Type B pancreatic cell (in vitro differentiated cells): ENCODE results near the gene GZMB. TPM values are rescaled to one million over a fixed set of nuclear protein-coding genes. Genes with fewer than 3 reads are reported as not detected.
"Not testable (repeated sequence)": the region's sequence is repeated elsewhere in the genome, so short reads cannot be mapped to it uniquely, and the experiment has no call there.

Source experiments
- DNase-seq: peaks from one replicate; pipeline ENCODE4 v3.0.0; 2021; ENCODE audit warnings: mixed read lengths; ENCODE audit not compliant: unreplicated experiment; ENCODE audit errors: extremely low spot score
- H3K27ac Mint-ChIP-seq: 2 replicates; pipeline ENCODE4 v1.8.0; 2021; ENCODE audit warnings: mild to moderate bottlenecking, mixed read lengths
- H3K27me3 Mint-ChIP-seq: 2 replicates; pipeline ENCODE4 v1.8.0; 2021; ENCODE audit warnings: mixed read lengths
- H3K36me3 Mint-ChIP-seq: 2 replicates; pipeline ENCODE4 v1.8.0; 2021; ENCODE audit warnings: mixed read lengths
- H3K4me1 Mint-ChIP-seq: one replicate; pipeline ENCODE4 v1.8.0; 2021; ENCODE audit warnings: mixed read lengths; ENCODE audit not compliant: unreplicated experiment
- H3K4me3 Mint-ChIP-seq: 2 replicates; pipeline ENCODE4 v1.8.0; 2021; ENCODE audit warnings: mild to moderate bottlenecking, mixed read lengths
- H3K9me3 Mint-ChIP-seq: 2 replicates; pipeline ENCODE4 v1.8.0; 2021; ENCODE audit warnings: mixed read lengths
- CTCF ChIP-seq: fragments of 200-600 bp; sonication (generic); conservative IDR thresholded peaks from 2 replicates; pipeline ENCODE4 v1.5.0; 2021; ENCODE audit warnings: antibody characterized with exemption, mild to moderate bottlenecking
- total RNA-seq: library from RNA; stranded (reverse); gene quantifications from 2 replicates; pipeline ENCODE4 v1.2.1, GENCODE V29; 2021; ENCODE audit warnings: low replicate concordance

GZMB gene
- total RNA-seq, 1 donor from 2014 or later: not detected

GRCh38 chr14:24605435-24606190 is 28.4 kb downstream of the GZMB start:
- Mint-ChIP-seq H3K4me1 (no peaks in the 10 kb centered on the region), H3K4me3 (no peak overlapping the region), H3K27ac (no peak overlapping the region), H3K9me3 (no peaks in the 10 kb centered on the region), H3K36me3 (no peaks in the 10 kb centered on the region), H3K27me3 (no peaks in the 10 kb centered on the region)
- no peak for DNase-seq
- peak; percentile 64 for TF ChIP-seq CTCF

GRCh38 chr14:24597403-24597802 is 36.6 kb downstream of the GZMB start:
- no peak for TF ChIP-seq CTCF
- Mint-ChIP-seq H3K36me3 (no peaks in the 10 kb centered on the region), H3K27ac (no peak overlapping the region), H3K9me3 (peaks cover 5% of the 10 kb centered on the region), H3K27me3 (no peaks in the 10 kb centered on the region), H3K4me3 (no peak overlapping the region), H3K4me1 (no peaks in the 10 kb centered on the region)
- DNase-seq: no peak

- no peak overlapping the region for H3K4me3 Mint-ChIP-seq
- H3K4me1 Mint-ChIP-seq: no peaks in the 10 kb centered on the region
- no peak for DNase-seq
These were observed 38.7 kb downstream of the GZMB start for GRCh38 chr14:24595073-24595808.

GRCh38 chr14:24591004-24591403 is 43.0 kb downstream of the GZMB start:
- not testable (repeated sequence) for H3K4me3 Mint-ChIP-seq

More at GRCh38 chr14:24595073-24595808, 38.7 kb downstream of the GZMB start:
- TF ChIP-seq CTCF: no peak
- no peaks in the 10 kb centered on the region for H3K27me3 Mint-ChIP-seq
- H3K27ac Mint-ChIP-seq: no peak overlapping the region
- H3K9me3 Mint-ChIP-seq: peaks cover 5% of the 10 kb centered on the region
- no peaks in the 10 kb centered on the region for H3K36me3 Mint-ChIP-seq

GRCh38 chr14:24584402-24584801 is 49.6 kb downstream of the GZMB start:
- not testable (repeated sequence) for DNase-seq, H3K4me3 Mint-ChIP-seq, H3K36me3 Mint-ChIP-seq, H3K27ac Mint-ChIP-seq, H3K9me3 Mint-ChIP-seq, H3K27me3 Mint-ChIP-seq, H3K4me1 Mint-ChIP-seq

More at GRCh38 chr14:24591004-24591403, 43.0 kb downstream of the GZMB start:
- DNase-seq, H3K36me3 Mint-ChIP-seq, H3K27ac Mint-ChIP-seq, H3K9me3 Mint-ChIP-seq, H3K27me3 Mint-ChIP-seq, H3K4me1 Mint-ChIP-seq: not testable (repeated sequence)

Other genes starting within 250 kb of the GZMB start
- gene NYNRIN, start 235.2 kb downstream of the GZMB start, total RNA-seq: 79.2 and 129 TPM in 2 replicates
- gene CBLN3, start 204.5 kb downstream of the GZMB start, total RNA-seq: 1.4 and 2.4 TPM in 2 replicates
- 81.3 and 113 TPM in 2 replicates for gene KHNYN, start 204.2 kb downstream of the GZMB start, total RNA-seq
- gene SDR39U1, start 191.4 kb downstream of the GZMB start, total RNA-seq: 54.1 and 62.1 TPM in 2 replicates
- gene CMA1, start 125.9 kb downstream of the GZMB start, total RNA-seq: not detected in 2 replicates
- not detected in 2 replicates for gene CTSG, start 57.9 kb downstream of the GZMB start, total RNA-seq
- gene GZMH, start 24.5 kb downstream of the GZMB start, total RNA-seq: not detected in 2 replicates